Suprapubic skin (tissue), 4 donors: ENCODE data around the gene GOT2. TPM values are rescaled to one million over a fixed set of nuclear protein-coding genes. Genes with fewer than 3 reads are reported as not detected.
"Not testable (repeated sequence)": the region's sequence is repeated elsewhere in the genome, so short reads cannot be mapped to it uniquely, and the experiment has no call there.

Source experiments
- DNase-seq, 2 donors: peaks; one replicate each; pipeline ENCODE4 v3.0.0-alpha.2; 2019; ENCODE audit warnings: low spot score in 2 of 2
- H3K27ac ChIP-seq: fragments of 200-600 bp; sonication (generic); one replicate; pipeline ENCODE4 v1.5.1; 2019
- H3K27me3 ChIP-seq: fragments of 200-600 bp; sonication (generic); one replicate; pipeline ENCODE4 v1.5.1; 2019
- H3K36me3 ChIP-seq: fragments of 200-600 bp; sonication (generic); one replicate; pipeline ENCODE4 v1.5.1; 2019
- H3K4me1 ChIP-seq: fragments of 200-600 bp; sonication (generic); one replicate; pipeline ENCODE4 v1.5.1; 2019
- H3K4me3 ChIP-seq: fragments of 200-600 bp; sonication (generic); one replicate; pipeline ENCODE4 v1.5.1; 2019; ENCODE audit warnings: mild to moderate bottlenecking
- H3K9me3 ChIP-seq: fragments of 200-600 bp; sonication (generic); one replicate; pipeline ENCODE4 v1.5.1; 2019
- EP300 ChIP-seq: sonication (generic); formaldehyde crosslinking; IDR thresholded peaks from one replicate; pipeline ENCODE4 v1.6.1; 2017; ENCODE audit warnings: antibody characterized with exemption
- POLR2A ChIP-seq, 2 donors: fragments of 450-650 bp; IDR thresholded peaks; one replicate each; pipeline ENCODE4 v1.6.1; 2017; ENCODE audit warnings: antibody characterized with exemption in 2 of 2, mild to moderate bottlenecking in 2 of 2, moderate library complexity in 2 of 2
- POLR2AphosphoS5 ChIP-seq, 3 donors: sonication (generic); formaldehyde crosslinking; IDR thresholded peaks; one replicate each; pipeline ENCODE4 v1.6.1; 2017; ENCODE audit warnings: antibody characterized with exemption in 3 of 3
- WGBS: methylation state at CpG from one replicate; pipeline ENCODE4 v1.1.5; 2018; 5-methylcytosine and 5-hydroxymethylcytosine counted together
- total RNA-seq, 4 donors: library from RNA; depleted of rRNA; stranded (reverse); fragments of >200 nt; gene quantifications; one replicate each; pipeline ENCODE4 v1.1.0, GENCODE V29; 2016
- TF ChIP-seq, protein P1 (sequence below), 2 donors: fragments of 200-600 bp in 1 of 2; fragments of 450-650 bp in 1 of 2; sonication (generic) in 1 of 2; IDR thresholded peaks; one replicate each; pipeline ENCODE4 v1.5.1; 2016 to 2019; ENCODE audit warnings: antibody characterized with exemption in 2 of 2, mild to moderate bottlenecking in 1 of 2, moderate library complexity in 1 of 2

GOT2 gene
- total RNA-seq, 4 donors from 2014 or later = 44.9 to 92.5 (median 78.8) TPM

DNA sequence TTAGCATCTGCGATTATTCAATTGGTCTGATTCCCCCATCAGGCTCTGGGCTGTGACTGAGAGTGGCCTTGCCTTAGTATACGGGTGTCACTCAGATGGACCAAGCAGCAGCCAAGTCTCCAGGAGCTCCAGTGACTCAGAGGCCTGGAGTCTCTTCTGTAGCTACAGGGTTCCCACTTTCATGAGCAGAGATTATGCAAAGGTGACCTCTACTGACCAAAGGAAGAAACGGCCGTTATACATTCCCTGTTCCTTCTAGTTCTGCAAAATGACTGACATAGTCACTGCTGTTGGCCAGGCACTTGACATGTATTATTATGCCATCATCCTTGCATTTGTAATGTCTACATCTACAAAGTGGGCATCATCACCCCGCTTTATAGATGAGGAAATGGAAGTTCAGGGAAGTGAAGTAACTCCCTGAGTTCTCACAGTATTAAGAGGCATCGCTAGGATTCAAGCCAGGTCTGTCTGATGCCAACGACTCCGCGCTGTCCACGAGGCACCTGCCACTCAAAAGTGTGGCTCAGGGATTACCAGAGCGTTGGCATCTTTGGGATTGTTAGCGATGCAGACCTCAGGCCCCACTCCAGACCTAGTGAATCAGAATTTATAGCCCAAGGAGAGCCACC, 72.8 kb downstream of the GOT2 start:
- H3K36me3 ChIP-seq = peaks cover 6% of the 10 kb centered on the region
- H3K27me3 ChIP-seq = no peaks in the 10 kb centered on the region
- H3K4me3 ChIP-seq = no peak overlapping the region
- TF ChIP-seq, protein P1, sequence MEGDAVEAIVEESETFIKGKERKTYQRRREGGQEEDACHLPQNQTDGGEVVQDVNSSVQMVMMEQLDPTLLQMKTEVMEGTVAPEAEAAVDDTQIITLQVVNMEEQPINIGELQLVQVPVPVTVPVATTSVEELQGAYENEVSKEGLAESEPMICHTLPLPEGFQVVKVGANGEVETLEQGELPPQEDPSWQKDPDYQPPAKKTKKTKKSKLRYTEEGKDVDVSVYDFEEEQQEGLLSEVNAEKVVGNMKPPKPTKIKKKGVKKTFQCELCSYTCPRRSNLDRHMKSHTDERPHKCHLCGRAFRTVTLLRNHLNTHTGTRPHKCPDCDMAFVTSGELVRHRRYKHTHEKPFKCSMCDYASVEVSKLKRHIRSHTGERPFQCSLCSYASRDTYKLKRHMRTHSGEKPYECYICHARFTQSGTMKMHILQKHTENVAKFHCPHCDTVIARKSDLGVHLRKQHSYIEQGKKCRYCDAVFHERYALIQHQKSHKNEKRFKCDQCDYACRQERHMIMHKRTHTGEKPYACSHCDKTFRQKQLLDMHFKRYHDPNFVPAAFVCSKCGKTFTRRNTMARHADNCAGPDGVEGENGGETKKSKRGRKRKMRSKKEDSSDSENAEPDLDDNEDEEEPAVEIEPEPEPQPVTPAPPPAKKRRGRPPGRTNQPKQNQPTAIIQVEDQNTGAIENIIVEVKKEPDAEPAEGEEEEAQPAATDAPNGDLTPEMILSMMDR (IDR thresholded peaks at IDR 0.05) = peak in 1 of 2 donors; percentile 39
- TF ChIP-seq POLR2A (IDR thresholded peaks at IDR 0.05) = no peak
- H3K4me1 ChIP-seq = no peaks in the 10 kb centered on the region
- H3K9me3 ChIP-seq = no peaks in the 10 kb centered on the region
- WGBS = 38% methylated on average over 12 of the region's 12 CpGs
- DNase-seq = no peak
- no peak overlapping the region for H3K27ac ChIP-seq

DNA sequence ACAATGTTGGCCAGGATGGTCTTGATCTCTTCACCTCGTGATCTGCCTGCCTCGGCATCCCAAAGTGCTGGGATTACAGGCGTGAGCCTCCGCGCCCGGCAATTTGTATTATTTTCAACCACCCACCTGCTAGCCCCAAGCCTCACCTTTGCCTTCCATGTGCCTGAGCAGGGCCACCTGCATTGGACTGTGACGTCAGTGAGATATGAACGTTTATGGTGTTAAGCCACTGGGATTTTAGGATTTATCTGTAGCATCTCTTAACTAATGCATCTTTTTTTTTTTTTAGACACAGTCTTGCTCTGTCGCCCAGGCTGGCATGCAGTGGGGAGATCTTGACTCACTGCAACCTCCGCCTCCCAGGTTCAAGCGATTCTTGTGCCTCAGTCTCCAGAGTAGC, 74.2 kb downstream of the GOT2 start:
- H3K27me3 ChIP-seq, H3K36me3 ChIP-seq, H3K9me3 ChIP-seq, H3K4me1 ChIP-seq, H3K27ac ChIP-seq, DNase-seq, H3K4me3 ChIP-seq: not testable (repeated sequence)
- WGBS = 84% methylated on average over 11 of the region's 11 CpGs

DNA sequence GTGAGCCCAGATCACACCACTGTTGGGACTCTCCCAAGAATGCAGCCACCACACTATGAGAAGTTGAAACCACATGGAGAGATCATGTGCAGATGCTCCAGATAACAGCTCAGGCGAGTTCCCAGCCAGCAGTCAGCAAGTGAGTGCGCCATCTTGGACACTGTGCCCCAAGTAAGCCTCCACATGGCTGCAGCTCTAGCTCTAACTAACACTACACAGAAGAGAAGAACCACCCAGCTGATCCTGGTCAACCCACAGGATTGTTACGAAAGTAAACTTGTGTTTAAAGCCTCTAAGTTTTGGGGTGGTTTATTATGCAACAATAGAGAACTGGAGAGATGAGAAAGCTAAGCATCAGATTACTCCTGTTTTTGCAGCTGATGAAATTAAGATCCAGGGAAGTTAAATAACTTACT, 75.3 kb downstream of the GOT2 start:
- Histone ChIP-seq H3K36me3 (no peaks in the 10 kb centered on the region), H3K4me3 (no peak overlapping the region), H3K27ac (no peak overlapping the region), H3K9me3 (no peaks in the 10 kb centered on the region), H3K4me1 (no peaks in the 10 kb centered on the region), H3K27me3 (no peaks in the 10 kb centered on the region)
- DNase-seq = no peak
- 72% methylated on average over 3 of the region's 3 CpGs for WGBS
- TF ChIP-seq EP300 (no peak), POLR2A (IDR thresholded peaks at IDR 0.05) (no peak), POLR2AphosphoS5 (IDR thresholded peaks at IDR 0.05) (no peak)
- TF ChIP-seq, protein P1 (IDR thresholded peaks at IDR 0.05) = no peak

Other genes starting within 250 kb of the GOT2 start
- gene NDRG4, start 234.2 kb downstream of the GOT2 start, total RNA-seq = 10 to 100 TPM; 42.5 to 70.3 (median 50.7) TPM
- 10 to 100 TPM; 42.6 to 71.8 (median 51.7) TPM for gene SETD6, start 218.8 kb downstream of the GOT2 start, total RNA-seq
- gene CNOT1, start 104.5 kb downstream of the GOT2 start, total RNA-seq = 100 to 1,000 TPM in 3 of 4 donors, 10 to 100 TPM in 1; 94.8 to 238 (median 143) TPM
- gene SLC38A7, start 49.5 kb downstream of the GOT2 start, total RNA-seq = 10 to 100 TPM in 3 of 4 donors, 1 to 10 TPM in 1; 8.9 to 14.5 (median 13.3) TPM